A549 (cell line): ENCODE measurements around the gene IGHMBP2. TPM values are rescaled to one million over a fixed set of nuclear protein-coding genes. Genes with fewer than 3 reads are reported as not detected.

ENCODE experiments used
- ATAC-seq, 2 experiments: fragments of 200-7000 bp in 1 of 2; fragments of >200 bp in 1 of 2; cut with Nextera tagmentation in 1 of 2; cut with Tn5 transposase in 1 of 2; 3 replicates each; pipeline versions ENCODE4 v1.8.0 to v1.9.1; 2018 to 2020; ENCODE audit warnings: mild to moderate bottlenecking in 1 of 2, moderate library complexity in 1 of 2
- CTCF ChIA-PET: fragments of 300-600 bp; sonication (Branson Sonifier 250); formaldehyde crosslinking; extraction: SDS; loops from one replicate; lab custom pipeline; 2021; ENCODE audit warnings: antibody characterized with exemption, inconsistent platforms; lab: Yijun Ruan, JAX
- POLR2A ChIA-PET: fragments of 350-600 bp; formaldehyde crosslinking; extraction: SDS; loops from one replicate; lab custom pipeline; 2021; ENCODE audit warnings: antibody characterized with exemption, inconsistent platforms; lab: Yijun Ruan, JAX
- DNase-seq, 2 experiments: peaks; one replicate each; pipeline versions ENCODE4 v3.0.0 to v3.0.0-alpha.2; 2011 to 2016; ENCODE audit warnings: low read depth in 1 of 2, low spot score in 1 of 2
- FAIRE-seq: peaks from 2 replicates; lab custom pipeline; 2011; peaks lifted over from hg19 to GRCh38; lab: Jason Lieb, UNC
- H3K27ac ChIP-seq, 2 experiments: fragments of >200 bp; sonication (Bioruptor Twin); formaldehyde crosslinking; 3 replicates each; pipeline ENCODE4 v1.5.1; 2016 to 2017
- H3K4me1 ChIP-seq: fragments of >200 bp; sonication (Bioruptor Twin); formaldehyde crosslinking; 3 replicates; pipeline ENCODE4 v1.6.1; 2016
- H3K4me2 ChIP-seq: fragments of >200 bp; sonication (Bioruptor Twin); formaldehyde crosslinking; 3 replicates; pipeline ENCODE4 v1.6.1; 2016
- H3K4me3 ChIP-seq: fragments of >200 bp; sonication (Bioruptor Twin); formaldehyde crosslinking; 3 replicates; pipeline ENCODE4 v1.5.1; 2016
- H3K9me3 ChIP-seq: fragments of >200 bp; sonication (Bioruptor Twin); formaldehyde crosslinking; 3 replicates; pipeline ENCODE4 v1.6.1; 2016
- CEBPB ChIP-seq, 2 experiments: fragments of >200 bp in 1 of 2; sonication (Bioruptor Twin) in 1 of 2; formaldehyde crosslinking in 1 of 2; IDR thresholded peaks; 2 replicates each; pipeline ENCODE4 v1.6.1; 2012 to 2016
- CHD2 ChIP-seq: fragments of 150-350 bp; IDR thresholded peaks from 2 replicates; pipeline ENCODE4 v1.6.1; 2014; ENCODE audit warnings: low read length; ENCODE audit not compliant: partially characterized antibody
- CHD4 ChIP-seq: fragments of 200-600 bp; sonication (generic); IDR thresholded peaks from 2 replicates; pipeline ENCODE4 v1.6.1; 2016; ENCODE audit warnings: antibody characterized with exemption, mild to moderate bottlenecking, borderline replicate concordance
- CTCF ChIP-seq: fragments of >200 bp; sonication (Bioruptor Twin); formaldehyde crosslinking; IDR thresholded peaks from 3 replicates; pipeline ENCODE4 v1.5.1; 2016
- E2F6 ChIP-seq: IDR thresholded peaks from 2 replicates; pipeline ENCODE4 v1.6.1; 2012; ENCODE audit warnings: low read depth, borderline replicate concordance
- EHF ChIP-seq: fragments of 250-450 bp; sonication (Bioruptor Pico); IDR thresholded peaks from 2 replicates; pipeline ENCODE4 v1.5.0; 2020; ENCODE audit warnings: mild to moderate bottlenecking
- ELK1 ChIP-seq: fragments of 150-350 bp; IDR thresholded peaks from 2 replicates; pipeline ENCODE4 v1.6.1; 2014; ENCODE audit warnings: low read depth, mild to moderate bottlenecking, low read length
- EP300 ChIP-seq, 2 experiments: fragments of >200 bp; sonication (Bioruptor Twin); formaldehyde crosslinking; IDR thresholded peaks; 2 replicates in 1 of 2; 3 replicates in 1 of 2; pipeline ENCODE4 v1.6.1; 2016 to 2017
- FOSB ChIP-seq: fragments of 250-450 bp; sonication (Bioruptor Pico); IDR thresholded peaks from 2 replicates; pipeline ENCODE4 v1.5.0; 2020; ENCODE audit warnings: mild to moderate bottlenecking, moderate library complexity
- HDAC2 ChIP-seq: fragments of 200-600 bp; sonication (generic); IDR thresholded peaks from 2 replicates; pipeline ENCODE4 v1.6.1; 2016
- HOXB13 ChIP-seq: fragments of 250-450 bp; sonication (Bioruptor Pico); IDR thresholded peaks from 2 replicates; pipeline ENCODE4 v1.5.0; 2020; ENCODE audit warnings: low read depth, mild to moderate bottlenecking, moderate library complexity
- HOXB5 ChIP-seq: fragments of 250-450 bp; sonication (Bioruptor Pico); IDR thresholded peaks from 2 replicates; pipeline ENCODE4 v1.5.0; 2020; ENCODE audit warnings: mild to moderate bottlenecking, moderate library complexity
- JUN ChIP-seq, 2 experiments: fragments of >200 bp; sonication (Bioruptor Twin); formaldehyde crosslinking; IDR thresholded peaks; 2 replicates in 1 of 2; 3 replicates in 1 of 2; pipeline ENCODE4 v1.6.1; 2016 to 2017
- JUNB ChIP-seq: fragments of >200 bp; sonication (Bioruptor Twin); formaldehyde crosslinking; IDR thresholded peaks from 2 replicates; pipeline ENCODE4 v1.6.1; 2016
- KDM1A ChIP-seq: fragments of 200-600 bp; sonication (generic); IDR thresholded peaks from 2 replicates; pipeline ENCODE4 v1.6.1; 2016; ENCODE audit warnings: low read depth, mild to moderate bottlenecking
- KDM5A ChIP-seq: fragments of 200-600 bp; sonication (generic); IDR thresholded peaks from 2 replicates; pipeline ENCODE4 v1.6.1; 2016; ENCODE audit warnings: antibody characterized with exemption, mild to moderate bottlenecking
- NPAS2 ChIP-seq: fragments of 250-450 bp; sonication (Bioruptor Pico); IDR thresholded peaks from 2 replicates; pipeline ENCODE4 v1.8.0; 2022; ENCODE audit warnings: mild to moderate bottlenecking, moderate library complexity, borderline replicate concordance
- NR3C1 ChIP-seq: fragments of >200 bp; sonication (Bioruptor Twin); formaldehyde crosslinking; IDR thresholded peaks from 3 replicates; pipeline ENCODE4 v1.6.1; 2017
- PHF8 ChIP-seq: fragments of 200-600 bp; sonication (generic); IDR thresholded peaks from 2 replicates; pipeline ENCODE4 v1.6.1; 2016; ENCODE audit warnings: low read depth, mild to moderate bottlenecking, antibody characterized with exemption, moderate library complexity, borderline replicate concordance
- POLR2A ChIP-seq: IDR thresholded peaks from 2 replicates; pipeline ENCODE4 v1.6.1; 2012; ENCODE audit warnings: mild to moderate bottlenecking, low read length
- POLR2AphosphoS2 ChIP-seq: conservative IDR thresholded peaks from 2 replicates; pipeline ENCODE4 v1.6.1; 2012; ENCODE audit warnings: low read length, improper control_type of control experiment, inconsistent platforms
- RAD21 ChIP-seq, 2 experiments: fragments of >200 bp in 1 of 2; sonication (Bioruptor Twin) in 1 of 2; formaldehyde crosslinking in 1 of 2; IDR thresholded peaks in 1 of 2; conservative IDR thresholded peaks in 1 of 2; 2 replicates in 1 of 2; 3 replicates in 1 of 2; pipeline ENCODE4 v1.6.1; 2012 to 2018; ENCODE audit warnings: inconsistent platforms in 1 of 2
- RARB ChIP-seq: fragments of 250-450 bp; sonication (Bioruptor Pico); IDR thresholded peaks from 2 replicates; pipeline ENCODE4 v1.8.0; 2021; ENCODE audit warnings: mild to moderate bottlenecking, moderate library complexity
- RCOR1 ChIP-seq: fragments of 150-350 bp; IDR thresholded peaks from 2 replicates; pipeline ENCODE4 v1.6.1; 2014; ENCODE audit warnings: antibody characterized with exemption, low read length, low read depth
- USF2 ChIP-seq: fragments of 450-650 bp; IDR thresholded peaks from 2 replicates; pipeline ENCODE4 v1.6.1; 2014; ENCODE audit warnings: antibody characterized with exemption
- ZNF302 ChIP-seq: fragments of 250-450 bp; sonication (Bioruptor Pico); IDR thresholded peaks from 2 replicates; pipeline ENCODE4 v1.9.0; 2021; ENCODE audit warnings: inconsistent platforms, mild to moderate bottlenecking, moderate library complexity
- WGBS: methylation state at CpG from one replicate; pipeline ENCODE4 v1.1.6; 2017; ENCODE audit errors: missing lambda C conversion rate; 5-methylcytosine and 5-hydroxymethylcytosine counted together
- polyA plus RNA-seq, 4 experiments: library from polyadenylated mRNA; depleted of rRNA in 3 of 4; stranded (reverse); fragments of >200 nt; fragmentation: RNase III in 1 of 4; extraction: RNeasy Plus Mini Kit Qiagen cat#74134 plus additional on column Dnase treatment in 1 of 4; gene quantifications; 2 replicates in 3 of 4; 3 replicates in 1 of 4; pipeline ENCODE4 v1.2.3, GENCODE V29; 2011 to 2017

Gene IGHMBP2
- polyA plus RNA-seq, 2 of the 4 experiments (the other 2 are of a cell fraction): 11.9 to 12.8 TPM

- no peak for ATAC-seq
- TF ChIP-seq POLR2A (no peak), CTCF (no peak), KDM5A (no peak), NPAS2 (CRISPR knock-in tag) (no peak), HOXB13 (CRISPR knock-in tag) (no peak), E2F6 (no peak), FOSB (CRISPR knock-in tag) (no peak), ZNF302 (no peak), POLR2AphosphoS2 (no peak), HOXB5 (no peak), EP300 (IDR thresholded peaks at IDR 0.05) (no peak), JUNB (no peak)
- WGBS: 93% methylated on average over 21 of the region's 29 CpGs
- H3K4me1 ChIP-seq: no peaks in the 10 kb centered on the region
- H3K4me3 ChIP-seq: no peak overlapping the region
- ChIA-PET POLR2A (no interaction called here), CTCF (interaction anchor here (0.6 kb wide), 1 partner anchor 33 kb away, joined by 4 read pairs; no protein-coding TSS in a partner anchor)
- DNase-seq: no peak
- no peak overlapping the region for H3K4me2 ChIP-seq
- no peaks in the 10 kb centered on the region for H3K9me3 ChIP-seq
- no peak for FAIRE-seq
- no peak overlapping the region for H3K27ac ChIP-seq
These were observed 33.3 kb downstream of the IGHMBP2 start for GRCh38 chr11:68936676-68937620.

GRCh38 chr11:68938088-68938487 is 34.4 kb downstream of the IGHMBP2 start:
- Histone ChIP-seq H3K4me2 (no peak overlapping the region), H3K4me1 (no peaks in the 10 kb centered on the region), H3K27ac (no peak overlapping the region)
- no peak for FAIRE-seq
- no peak for TF ChIP-seq RAD21 (conservative IDR thresholded peaks at IDR 0.05 in 1 of 2, IDR thresholded peaks at IDR 0.05 in 1 of 2)
- TF ChIP-seq PHF8: no peak
- no peak for TF ChIP-seq HDAC2
- no peak for TF ChIP-seq ELK1
- no peak for TF ChIP-seq RARB
- TF ChIP-seq JUN (IDR thresholded peaks at IDR 0.05): no peak
- no peak for TF ChIP-seq RCOR1
- no peak for TF ChIP-seq USF2
- TF ChIP-seq KDM1A: no peak
- TF ChIP-seq CEBPB (IDR thresholded peaks at IDR 0.05): no peak
- TF ChIP-seq CHD2: no peak
- no peak for TF ChIP-seq EHF
- no peak for TF ChIP-seq NR3C1
- no peak for TF ChIP-seq CHD4
- TF ChIP-seq, all 56 proteins: peak for 0
- ChIA-PET CTCF (interaction anchor here (1.0 kb wide), 1 partner anchor 63 kb away, joined by 3 read pairs; no protein-coding TSS in a partner anchor), POLR2A (no interaction called here)
- Histone ChIP-seq H3K4me3 (no peak overlapping the region), H3K9me3 (no peaks in the 10 kb centered on the region)
- DNase-seq: no peak
- ATAC-seq: no peak
- WGBS: 93% methylated on average over 18 of the region's 18 CpGs
